GM18873 (cell line): ENCODE measurements around the gene GLI3.

Experiments used
- ATAC-seq: cut with Tn5 transposase; IDR thresholded peaks from one replicate; pipeline ENCODE4 v1.9.1; 2021; ENCODE audit warnings: mild to moderate bottlenecking, moderate library complexity, moderate number of reproducible peaks; ENCODE audit not compliant: unreplicated experiment, low FRiP score

Gene GLI3

DNA sequence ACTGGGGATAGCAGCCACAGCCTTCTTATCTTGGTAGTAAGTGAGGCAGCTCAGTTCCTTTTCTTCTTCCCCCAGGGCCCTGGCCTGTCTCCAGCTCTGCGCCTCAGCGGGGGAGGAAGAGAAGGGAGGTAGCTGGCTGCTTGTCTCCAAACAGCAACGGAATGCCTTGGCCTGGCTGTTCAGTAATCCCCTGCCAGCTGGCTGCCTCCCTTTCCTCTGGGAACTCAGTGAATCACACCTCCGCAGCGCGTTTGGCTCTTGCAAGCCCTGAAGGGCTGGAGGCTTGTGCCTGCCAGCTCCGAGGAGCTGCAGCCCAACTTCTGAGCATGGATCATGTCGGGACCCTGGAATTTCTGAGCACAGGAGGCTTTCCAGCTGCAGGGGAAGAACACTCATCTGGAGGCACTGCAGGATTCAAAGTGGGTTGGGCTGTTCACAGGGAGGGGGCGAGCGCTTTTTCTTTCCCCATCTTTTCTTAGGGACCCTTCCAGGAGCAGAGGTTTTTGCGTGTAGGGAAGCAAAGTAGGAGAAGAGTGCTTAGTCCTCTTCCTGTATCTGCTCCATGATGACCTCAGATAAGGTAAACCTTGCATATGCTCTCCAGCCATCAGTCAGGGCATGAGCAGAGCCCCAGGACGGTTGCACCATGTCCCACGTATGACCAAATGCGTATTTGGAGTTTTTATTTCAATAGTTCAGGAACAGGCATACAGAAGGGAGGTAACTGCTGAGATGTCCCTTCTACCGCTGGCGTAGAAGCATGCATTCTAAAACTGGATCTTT, 280.9 kb downstream of the GLI3 start:
- ATAC-seq = no peak

DNA sequence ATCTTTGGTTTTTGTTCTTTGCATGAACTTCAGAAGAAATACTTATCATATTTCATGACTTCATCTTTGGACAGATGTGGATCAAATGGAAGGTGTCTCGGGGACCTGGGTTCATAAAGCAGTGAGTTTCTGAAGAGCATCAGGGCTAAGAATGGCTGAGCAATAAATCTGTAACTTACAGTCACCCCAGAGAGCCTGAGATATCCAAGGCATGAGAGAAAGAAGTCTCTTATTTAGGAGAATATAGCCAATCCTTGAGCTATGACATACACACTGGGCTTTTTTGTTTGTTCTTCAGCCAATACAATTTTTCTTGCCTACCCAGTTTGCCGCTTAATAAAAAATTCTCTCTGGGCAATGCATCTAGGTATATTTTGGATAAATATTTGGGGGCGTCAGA, 281.6 kb downstream of the GLI3 start:
- ATAC-seq = no peak

DNA sequence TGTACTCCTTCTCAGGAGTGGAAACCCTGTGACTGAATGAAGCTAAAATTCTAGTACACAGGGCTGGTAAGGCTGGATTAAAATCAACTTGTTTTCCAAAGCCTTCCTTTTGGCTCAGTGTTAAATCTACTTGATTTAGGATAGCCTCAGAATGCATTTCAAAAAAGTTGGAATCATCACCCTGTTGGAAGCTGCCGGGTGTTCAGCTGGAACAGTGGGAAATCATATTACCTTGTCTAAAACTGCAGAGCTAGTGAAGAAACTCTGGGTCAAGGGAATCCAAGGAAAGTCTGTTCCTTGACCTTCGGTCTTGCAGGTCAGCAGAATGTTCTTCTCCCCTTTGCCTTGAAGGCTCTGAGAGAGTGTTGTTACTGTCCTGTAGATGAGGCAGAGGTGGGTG, 282.0 kb downstream of the GLI3 start:
- no peak for ATAC-seq

DNA sequence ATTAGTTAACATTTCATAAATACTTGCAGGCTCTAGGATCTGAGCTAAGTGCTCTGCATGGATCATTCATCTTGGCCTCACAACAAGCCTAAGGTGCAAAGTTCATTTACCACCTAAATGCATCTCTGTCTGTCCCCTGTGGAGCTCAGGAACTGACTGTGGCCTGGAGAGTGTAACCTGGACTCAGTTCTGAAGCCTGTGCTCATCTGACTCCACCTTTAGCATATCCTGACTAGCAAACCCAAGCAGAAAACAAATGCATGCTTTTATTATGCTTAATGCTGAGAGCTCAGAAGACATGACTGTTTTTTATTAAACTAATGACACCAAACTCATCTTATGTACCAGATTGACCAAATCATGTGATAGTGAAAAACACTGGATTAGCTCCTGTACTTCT, 288.5 kb downstream of the GLI3 start:
- ATAC-seq = no peak

DNA sequence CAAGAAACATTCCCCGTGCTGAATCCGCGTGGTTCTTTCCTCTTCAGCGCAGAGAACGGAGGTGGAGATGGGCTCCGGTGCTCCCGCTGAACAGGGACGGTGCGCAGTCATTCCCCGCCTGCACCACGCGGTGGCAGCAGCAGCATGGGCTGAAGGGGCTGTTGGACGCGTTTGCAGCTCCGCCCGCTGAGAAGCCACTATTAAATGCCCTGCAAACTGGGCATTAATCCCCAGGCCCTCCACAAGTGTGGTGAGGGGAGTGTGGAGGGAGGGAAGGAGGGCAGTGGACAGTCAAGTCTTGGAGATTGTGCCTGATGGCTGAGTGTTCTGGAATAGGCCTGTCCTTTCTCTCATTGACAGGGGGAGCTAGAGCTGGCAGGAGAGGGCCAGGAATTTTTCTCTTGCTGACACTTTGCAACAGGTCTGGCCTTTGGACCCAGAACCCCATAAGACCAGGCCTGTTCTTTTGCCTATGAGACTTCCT, 293.9 kb downstream of the GLI3 start:
- ATAC-seq = peak; percentile 88

DNA sequence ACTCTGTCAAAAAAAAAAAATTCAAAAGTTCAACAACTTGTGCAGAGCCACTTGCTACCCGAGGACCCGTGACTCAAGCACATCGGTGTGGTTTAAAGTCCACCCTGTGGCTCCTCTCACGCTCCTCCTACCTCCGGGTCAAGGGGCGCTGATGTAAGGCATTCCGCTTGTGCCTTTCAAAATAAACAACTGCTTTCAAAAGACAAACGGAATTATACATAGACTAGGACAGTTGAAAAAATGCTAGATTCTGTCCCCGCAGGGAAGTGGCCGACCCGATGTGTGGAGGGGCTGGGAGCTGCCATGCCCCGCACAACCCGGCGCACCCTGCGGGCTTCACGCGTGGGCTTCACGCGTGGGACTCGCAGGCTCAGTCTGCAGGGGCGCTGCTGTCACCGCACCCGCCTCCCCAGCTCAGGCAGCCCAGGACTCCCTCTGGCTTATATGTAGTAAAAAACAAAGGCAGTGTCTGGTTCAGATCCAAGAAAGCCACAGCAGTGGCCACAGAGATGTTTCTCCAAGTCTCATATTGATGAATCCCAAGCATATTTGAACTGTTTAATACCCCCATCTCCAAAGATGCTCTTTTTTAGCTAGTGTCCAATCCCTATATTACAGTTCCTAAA, 294.4 kb downstream of the GLI3 start:
- ATAC-seq = peak; percentile 10

DNA sequence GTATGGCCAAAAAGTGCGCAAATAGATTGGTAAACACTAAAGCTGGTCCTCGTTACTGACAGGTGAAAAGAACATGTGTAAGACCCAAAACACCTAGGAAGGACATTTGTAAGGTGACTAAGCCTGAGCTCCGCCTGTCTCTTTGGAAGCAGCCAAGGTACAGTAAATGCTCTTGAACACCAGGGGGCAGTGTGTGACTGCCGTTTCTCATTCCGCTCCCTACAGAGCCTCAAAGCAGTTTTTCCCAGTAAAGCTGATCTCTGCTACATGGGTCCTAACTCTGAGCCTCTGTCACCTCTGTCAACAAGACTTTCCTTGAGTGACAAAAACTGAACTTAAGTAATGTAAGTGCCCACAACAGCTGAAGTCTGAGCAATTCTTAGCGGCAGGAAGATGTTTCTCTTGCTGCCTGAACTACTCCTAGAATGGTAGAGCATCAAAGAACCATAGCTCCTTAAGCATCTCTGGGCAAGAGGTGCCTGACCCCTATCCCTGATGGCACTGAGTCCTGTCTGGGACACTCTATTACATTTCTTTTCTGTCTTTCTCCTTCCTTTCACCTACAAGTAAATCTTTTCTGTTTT, 296.2 kb downstream of the GLI3 start:
- peak; percentile 72 for ATAC-seq

DNA sequence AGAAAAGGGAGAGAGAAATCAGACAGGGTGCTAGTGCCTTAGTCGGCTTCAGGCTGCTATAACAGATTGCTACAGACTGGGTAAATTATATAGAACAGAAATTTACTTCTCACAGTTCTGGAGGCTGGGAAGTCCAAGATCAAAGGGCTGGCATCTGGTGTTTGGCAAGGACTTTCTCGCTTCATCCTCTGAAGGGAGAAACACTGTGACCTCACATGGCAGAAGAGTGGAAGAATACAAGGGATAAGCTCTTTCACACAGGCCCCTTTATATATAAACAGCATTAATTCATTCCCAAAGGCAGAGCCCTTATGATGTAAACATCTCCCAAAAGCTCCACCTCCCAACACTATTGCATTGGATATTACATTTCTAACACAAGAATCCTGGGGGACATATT, 298.6 kb downstream of the GLI3 start:
- ATAC-seq = no peak

DNA sequence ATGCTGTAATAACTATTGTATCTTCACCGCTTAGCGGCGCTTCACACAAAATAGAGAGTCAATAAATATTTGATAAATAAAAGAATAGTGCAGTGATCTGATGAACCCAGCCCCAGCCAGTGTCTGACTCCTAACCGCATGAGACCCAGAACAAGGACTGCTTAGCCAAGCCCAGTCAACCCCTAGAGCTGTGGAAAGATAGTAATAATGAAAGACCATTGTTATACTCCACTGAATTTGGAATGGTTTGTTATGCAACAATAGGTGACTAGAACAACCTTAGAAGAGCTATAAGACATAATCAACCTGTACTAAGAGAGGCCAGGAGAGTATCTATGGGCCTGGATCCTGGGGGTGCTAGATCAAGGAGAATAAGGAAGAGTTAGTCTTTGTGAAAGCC, 303.6 kb downstream of the GLI3 start:
- ATAC-seq = no peak

DNA sequence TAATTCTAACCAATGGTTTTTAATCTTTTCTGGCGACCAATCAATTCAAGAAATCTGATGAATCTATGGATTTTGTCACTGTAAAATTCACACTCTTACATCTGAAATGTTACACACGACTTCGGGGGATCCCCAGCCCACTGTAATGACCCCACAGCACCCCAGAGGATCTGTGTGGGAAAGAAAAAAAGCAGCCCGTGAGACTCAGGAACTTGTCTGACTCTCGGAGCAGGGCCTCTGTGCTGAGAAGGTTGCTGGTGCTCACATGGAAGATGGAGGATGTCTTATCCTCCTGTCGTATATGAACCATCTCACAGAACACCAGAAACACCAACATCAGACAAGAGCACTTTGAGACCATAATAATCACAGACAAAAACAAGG, 305.8 kb downstream of the GLI3 start:
- ATAC-seq = no peak

DNA sequence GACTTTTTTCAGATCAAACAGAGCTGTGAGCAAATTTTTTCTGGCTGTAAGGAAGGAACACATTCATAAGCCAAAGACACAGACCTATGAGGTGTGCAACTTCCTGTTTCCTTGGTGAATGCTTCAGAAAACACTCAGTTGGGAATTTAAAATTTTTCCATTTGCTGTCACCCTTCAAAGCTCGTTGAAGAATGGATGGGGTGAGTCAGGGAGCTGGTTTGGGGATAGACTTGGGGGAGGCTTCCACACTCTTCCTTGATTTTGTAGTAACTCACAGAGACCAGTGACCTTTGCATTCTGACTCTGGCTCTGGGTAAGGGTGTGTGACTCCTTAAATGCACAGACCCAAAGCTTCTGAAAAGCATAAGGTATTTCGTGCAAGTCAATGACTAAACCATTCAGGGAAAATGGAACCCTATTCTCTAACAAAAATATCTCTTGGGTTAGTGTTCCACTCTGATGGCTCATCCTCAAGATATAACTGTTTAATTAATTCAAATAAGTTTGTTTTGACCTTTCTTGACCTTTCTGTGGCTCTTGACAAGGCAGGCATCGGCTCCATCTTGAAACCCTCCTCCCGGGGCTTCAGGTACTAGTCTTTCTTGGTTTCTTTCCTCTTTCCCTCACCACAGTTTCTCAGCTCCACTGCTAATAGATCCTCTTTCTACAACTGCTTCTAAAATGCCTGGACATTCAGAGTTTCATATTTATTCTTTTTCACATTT, 306.3 kb downstream of the GLI3 start:
- ATAC-seq = no peak

DNA sequence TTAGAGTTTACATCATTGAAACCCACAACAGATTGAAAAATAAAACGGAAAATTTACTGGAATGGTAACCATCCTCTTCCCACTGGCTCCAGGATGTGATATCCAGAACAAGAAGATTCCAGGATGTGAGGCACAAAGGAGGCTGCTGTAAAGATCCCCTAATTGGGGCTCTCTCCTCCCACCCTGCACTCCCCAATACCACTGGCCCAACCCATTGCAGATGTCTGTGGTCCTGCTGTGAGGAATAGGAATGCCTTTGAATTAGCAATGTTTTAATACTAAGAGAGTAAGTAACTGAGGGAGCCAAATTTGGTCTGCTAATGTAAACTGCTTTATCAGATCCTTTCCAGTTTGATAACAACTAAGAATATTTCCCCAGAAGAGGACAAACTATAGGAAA, 308.2 kb downstream of the GLI3 start:
- no peak for ATAC-seq

DNA sequence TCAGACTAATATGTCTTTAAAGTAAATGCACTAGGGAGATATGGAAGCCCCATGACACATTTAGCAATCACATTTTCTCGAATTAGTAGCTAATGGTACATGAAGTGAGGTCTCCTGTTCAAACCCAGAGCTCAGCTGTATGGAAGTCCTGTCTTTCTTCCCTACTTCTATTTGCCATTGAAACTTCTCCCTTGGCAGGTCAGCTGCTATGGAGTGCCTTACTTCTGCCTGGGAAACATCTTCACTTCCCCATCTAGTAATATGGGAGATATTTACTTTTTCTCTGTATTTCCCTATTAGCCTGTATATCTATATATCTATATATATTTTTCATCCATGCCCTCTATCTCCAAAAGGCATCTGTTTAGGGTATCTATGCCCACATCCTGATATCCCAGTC, 308.8 kb downstream of the GLI3 start:
- no peak for ATAC-seq

DNA sequence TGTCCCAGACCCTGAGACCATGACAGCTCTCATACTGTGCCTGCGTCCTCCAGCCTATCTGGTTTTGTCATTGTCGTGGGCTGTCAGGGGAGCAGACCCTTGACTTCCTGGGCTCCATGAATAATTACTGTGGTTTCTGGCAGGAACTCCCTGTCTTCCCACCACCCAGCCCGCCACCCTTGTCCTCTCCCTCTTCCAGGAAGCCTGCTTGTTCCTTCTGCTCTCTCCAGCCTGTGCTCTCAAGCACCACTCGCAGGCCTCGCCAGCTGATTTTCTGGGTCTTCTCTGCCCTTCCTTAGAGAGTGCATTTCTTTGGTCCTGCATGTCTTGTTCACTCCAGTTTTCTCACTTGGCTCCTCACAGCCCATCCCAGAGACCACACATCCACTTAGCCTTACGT, 309.6 kb downstream of the GLI3 start:
- no peak for ATAC-seq

DNA sequence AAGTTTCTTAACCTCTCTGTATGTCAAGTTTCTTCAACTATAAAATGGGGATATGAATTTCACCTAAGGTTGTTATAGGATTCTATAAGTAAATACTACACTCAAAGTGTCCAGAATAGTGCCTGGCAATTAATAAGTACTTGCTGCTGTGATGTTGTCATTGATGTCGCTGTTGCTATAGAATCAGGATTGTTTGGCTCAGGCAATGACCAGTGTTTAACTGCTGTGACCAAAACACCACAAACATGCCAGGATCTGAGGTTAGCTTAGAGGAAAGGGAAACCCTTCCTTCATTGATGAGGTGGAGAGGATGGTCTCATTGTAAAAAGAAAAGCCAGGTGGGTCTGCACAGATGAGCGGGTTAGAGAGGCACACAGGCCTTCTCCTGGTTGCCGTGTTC, 311.1 kb downstream of the GLI3 start:
- ATAC-seq = no peak

DNA sequence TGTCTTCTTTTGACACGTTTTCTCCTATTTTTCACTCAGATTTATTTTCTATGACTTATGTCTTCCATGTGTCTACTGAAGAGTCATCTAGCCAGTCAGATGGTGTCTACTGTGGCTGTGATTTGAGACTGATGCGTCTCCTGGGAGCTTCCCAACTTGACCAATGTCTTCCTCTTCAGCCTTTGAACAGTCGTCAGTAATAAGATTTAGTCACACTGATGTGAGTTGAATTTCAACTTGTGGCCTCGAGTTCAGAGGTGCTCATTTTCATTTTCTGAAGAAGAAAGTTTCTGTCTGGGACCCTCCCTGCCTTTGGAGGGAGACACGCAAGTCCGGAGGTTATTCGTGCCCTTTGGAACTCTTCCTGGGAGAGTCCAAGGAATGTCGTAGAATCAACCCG, 312.2 kb downstream of the GLI3 start:
- ATAC-seq = no peak

DNA sequence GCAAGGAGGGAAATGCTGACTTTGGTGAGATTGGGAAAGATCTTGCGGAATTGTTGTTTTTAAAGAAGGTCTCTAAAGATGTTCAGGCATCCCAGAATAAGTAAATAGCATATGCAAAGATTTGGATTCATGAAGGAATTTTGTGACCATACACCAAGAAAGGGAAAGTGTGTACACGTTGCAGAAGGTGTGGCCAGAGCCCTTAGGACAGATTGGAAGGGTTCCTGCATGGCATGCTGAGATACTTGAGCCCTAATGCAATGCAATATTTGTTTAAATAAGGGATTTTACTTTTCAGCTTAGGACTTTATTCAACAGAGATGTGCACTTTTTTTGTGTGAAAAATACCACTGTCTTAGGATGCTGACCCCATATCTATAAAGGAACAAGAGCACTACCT, 314.6 kb downstream of the GLI3 start:
- no peak for ATAC-seq

DNA sequence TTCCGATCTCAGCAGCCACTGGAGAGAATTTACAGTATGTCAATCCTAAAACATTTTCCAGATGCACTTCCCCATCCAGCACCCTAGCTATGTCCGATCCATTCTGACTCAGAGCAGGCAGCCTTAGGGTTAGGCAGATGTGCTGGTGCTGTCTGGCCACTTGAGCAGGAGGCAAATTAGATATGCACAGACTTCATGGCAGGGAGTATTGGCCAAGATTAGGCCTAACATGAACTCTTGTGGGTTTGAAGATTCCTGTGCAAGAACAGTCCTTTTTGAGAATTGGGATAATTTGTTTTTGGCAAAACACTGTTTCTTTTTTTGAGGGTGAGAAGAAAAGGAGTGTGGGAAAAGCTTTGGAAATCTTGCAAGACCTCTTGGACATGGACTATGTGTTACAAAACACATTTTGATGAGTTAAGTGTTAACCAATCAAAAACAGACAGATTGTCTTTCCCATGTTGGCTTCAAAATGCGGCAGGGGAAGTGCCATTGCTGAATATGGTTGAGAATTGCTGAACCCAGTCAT, 315.5 kb downstream of the GLI3 start:
- ATAC-seq = no peak

DNA sequence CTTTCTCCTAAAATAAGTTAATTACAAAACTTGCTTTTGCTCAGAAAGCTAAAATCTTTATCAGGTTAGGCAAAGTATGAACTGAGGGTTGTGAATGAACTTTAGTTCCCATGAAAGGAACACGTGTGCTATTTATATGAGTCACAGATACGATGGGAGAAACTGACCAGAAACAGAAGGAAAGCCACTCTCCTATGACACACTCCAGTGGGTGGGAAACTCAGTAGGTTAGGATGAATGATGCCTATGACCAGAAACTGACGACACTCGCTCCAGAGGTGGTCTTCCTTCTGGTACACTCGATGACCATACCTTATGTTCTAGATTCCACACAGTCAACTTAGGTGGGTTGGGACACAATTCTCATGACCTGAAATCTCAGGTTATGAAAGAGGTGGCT, 318.4 kb downstream of the GLI3 start:
- ATAC-seq = no peak

DNA sequence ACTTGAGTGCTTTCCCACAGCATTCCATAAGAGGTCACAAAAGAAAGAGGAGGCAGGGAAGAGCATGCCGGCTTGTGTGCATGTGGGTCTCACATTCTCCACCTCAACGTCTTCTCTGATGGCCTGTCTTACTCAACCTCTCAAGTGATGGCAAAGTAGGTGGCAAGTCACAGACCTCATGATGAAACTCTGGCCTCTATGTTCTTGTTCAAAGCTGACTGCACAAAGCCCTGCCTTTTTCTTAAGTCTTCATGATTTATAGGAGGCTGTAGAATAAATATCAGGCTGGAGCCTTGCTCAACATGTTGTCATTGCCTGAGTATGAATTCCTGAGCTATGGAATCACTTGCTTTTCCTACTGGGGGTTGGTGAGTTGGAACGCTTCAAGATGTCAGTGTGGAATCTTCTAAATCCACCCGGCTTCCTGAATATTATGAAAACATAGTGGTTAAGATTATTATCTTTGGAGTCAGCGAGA, 320.5 kb downstream of the GLI3 start:
- ATAC-seq = no peak

DNA sequence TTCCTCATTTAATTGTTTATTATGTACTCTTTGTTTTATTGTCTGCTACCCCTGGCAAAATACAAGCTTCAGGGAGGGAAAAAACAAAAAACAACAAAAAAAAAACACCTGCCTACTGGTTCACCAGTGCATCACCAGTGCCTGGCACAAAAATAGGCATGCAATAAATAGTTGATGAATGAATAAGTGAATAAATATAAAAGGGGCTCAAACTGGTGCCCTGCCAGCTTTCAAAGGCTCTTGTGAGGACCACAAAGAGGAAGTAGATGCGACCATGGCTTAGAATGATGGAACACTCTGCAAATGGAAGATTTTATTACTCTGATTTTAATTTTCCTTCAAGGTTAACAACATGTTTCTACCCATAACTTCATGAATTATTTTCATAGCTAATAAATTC, 321.1 kb downstream of the GLI3 start:
- ATAC-seq = no peak
